IPS-18c (cell line): ENCODE data around the gene SPATA9.

Experiments used
- H3K4me3 ChIP-seq: 2 replicates; pipeline ENCODE4 v1.7.0; 2013; ENCODE audit warnings: low read depth, mild to moderate bottlenecking, low read length, moderate library complexity; ENCODE audit not compliant: insufficient read depth
- H3K9me3 ChIP-seq: one replicate; pipeline ENCODE4 v1.6.1; 2013; ENCODE audit warnings: mild to moderate bottlenecking, low read length, moderate library complexity; ENCODE audit not compliant: control insufficient read depth, insufficient read depth

The SPATA9 gene

DNA sequence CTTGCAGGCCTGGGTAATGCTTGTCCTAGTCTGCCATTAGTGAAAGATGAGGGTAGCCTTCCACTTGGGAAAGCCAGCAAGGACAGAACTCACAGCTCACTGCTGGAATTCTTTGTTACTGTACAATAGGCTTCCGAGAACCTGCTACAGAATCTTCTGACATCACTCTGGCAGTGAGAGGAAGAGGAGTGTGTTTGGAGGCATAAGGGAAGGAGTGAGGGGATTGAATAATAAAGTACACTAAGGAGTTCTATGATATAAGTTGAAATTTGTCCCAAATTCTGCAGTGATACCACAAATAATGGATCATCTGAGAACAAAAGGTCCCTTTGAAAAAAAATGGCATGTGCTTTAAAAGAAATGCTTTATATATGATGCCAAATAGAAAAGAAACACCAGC lies at the start of gene SPATA9:
Gene SPATA9, minus strand, starts transcription at position 101 of the 400 bp plus-strand sequence. CDS start 137 bp downstream, outside the sequence.
- Histone ChIP-seq H3K4me3 (no peak within 1 kb of the TSS), H3K9me3 (no peaks in the 10 kb centered on the region)

GRCh38 chr5:95731571-95732554 lies 49.1 kb upstream of the SPATA9 start:
- Histone ChIP-seq H3K4me3 (peak overlapping the region; percentile 77), H3K9me3 (no peaks in the 10 kb centered on the region)

DNA sequence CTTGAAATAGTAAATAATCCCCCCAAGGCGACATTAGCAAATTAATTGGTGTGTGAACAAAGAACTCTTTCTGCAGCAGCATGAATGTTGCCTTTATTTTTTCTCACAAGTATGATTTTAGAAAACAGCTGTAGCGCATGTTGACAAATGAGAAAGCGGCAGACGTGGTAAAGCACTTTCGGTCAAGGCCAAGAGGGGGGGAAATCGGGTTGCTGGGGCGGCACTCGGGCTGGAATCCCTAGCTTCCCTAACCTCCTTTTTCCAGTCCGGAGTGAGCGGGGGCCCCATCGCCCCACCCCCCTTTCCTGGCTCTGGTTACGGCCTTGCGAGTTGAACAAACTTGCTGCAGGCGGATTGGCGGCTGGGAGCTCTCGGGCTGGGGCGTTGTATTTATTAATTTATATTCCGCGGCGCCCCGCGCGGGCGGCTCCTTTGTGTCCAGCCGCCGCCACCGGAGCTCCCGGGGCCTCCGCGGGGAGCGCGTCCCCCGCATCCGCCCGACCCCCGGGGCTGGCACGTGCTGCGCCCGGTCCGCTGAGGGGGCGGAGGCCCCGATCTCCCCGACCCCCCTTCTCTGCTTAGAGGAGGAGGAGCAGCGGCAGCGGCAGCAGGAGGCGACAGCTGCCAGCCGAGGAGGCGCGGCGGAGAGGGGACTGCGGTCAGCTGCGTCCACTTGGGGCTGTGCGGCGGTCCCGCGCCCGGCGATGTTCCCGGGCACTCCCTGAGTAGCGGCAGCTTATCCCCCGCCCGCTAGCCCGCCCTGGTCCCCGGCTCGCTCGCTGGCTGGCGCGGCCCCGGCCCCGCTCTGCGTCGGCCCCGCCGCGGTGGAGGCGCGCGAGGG lies 48.2 kb upstream of the SPATA9 start, which contains the start of gene RHOBTB3:
Gene RHOBTB3, plus strand, starts transcription at position 607 of the 841 bp plus-strand sequence. CDS start 347 bp downstream, outside the sequence.
- H3K9me3 ChIP-seq = no peaks in the 10 kb centered on the region
- peak within 1 kb of the TSS; percentile 77 for H3K4me3 ChIP-seq

DNA sequence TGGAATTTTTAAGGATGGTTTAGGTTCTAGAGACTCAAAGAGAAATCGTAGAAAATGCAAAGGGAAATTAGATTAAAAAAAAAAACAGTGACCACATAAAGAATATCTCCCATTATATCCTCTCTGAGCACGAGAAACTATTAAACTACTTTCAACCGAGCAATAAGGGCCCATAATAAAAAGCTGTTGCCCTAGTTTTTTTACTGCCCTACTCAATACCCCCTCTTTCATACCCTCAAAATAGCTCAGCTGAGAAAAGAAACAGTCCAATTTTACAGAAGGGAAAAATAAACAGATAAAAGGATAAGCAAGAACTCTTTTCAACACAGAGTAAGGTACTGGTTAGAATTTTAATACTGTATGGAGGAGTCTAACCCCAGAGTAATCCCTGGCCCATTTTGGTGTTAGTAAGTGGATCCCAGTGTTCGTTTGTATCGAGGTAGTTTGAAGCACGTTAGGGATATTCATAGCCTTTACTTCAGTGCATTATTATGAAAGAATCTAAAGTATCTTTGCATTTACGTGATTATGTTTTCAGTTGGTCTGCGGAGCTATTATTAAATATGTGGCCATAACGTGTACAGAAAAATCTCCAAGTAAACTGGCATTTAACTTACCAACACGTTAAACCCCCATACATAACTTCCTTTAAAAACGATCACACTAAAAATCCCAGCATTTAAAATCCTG lies 47.4 kb upstream of the SPATA9 start:
- peak overlapping the region; percentile 77 for H3K4me3 ChIP-seq
- H3K9me3 ChIP-seq = no peaks in the 10 kb centered on the region

DNA sequence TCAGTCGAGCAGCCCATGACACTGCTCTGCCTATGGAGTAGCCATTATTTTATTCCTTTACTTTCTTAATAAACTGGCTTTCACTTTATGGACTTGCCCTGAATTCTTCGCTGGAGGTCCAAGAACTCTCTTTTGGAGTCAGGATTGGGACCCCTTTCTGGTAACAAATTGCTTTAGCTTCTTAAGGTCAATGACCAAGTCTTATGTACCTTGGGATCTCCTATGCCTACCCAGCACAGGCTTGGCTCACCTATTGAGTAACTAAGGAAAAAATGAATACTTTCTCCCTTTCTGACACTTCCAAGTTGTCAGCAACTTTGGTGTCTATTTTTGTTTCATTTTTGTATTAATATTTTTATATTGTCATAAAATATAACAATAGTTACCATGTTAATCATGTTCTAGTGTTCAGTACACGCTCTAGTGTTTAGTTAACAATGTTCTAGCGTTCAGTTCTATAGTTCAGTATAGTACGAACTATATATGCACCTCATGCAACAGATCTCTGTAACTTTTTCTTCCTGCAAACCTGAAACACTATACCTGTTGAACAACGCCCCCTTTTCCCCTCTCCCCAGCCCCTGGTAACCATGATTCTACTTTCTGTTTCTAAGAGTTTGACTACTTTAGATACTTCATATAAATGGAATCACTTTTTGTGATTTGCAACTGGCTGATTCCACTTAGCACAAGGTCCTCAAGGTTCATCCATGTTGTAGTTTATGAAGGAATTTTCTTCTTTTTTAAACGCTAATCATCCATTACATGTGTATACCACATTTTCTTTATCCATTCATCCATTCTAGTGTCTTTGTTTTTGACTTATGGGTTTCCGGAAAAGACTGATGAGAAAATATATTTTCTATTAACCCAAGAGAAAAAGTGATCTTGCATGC lies 46.6 kb upstream of the SPATA9 start:
- no peak overlapping the region for H3K4me3 ChIP-seq
- H3K9me3 ChIP-seq = no peaks in the 10 kb centered on the region

- H3K9me3 ChIP-seq = no peaks in the 10 kb centered on the region
- no peak overlapping the region for H3K4me3 ChIP-seq
These were observed 45.8 kb upstream of the SPATA9 start for GRCh38 chr5:95728494-95729114.

DNA sequence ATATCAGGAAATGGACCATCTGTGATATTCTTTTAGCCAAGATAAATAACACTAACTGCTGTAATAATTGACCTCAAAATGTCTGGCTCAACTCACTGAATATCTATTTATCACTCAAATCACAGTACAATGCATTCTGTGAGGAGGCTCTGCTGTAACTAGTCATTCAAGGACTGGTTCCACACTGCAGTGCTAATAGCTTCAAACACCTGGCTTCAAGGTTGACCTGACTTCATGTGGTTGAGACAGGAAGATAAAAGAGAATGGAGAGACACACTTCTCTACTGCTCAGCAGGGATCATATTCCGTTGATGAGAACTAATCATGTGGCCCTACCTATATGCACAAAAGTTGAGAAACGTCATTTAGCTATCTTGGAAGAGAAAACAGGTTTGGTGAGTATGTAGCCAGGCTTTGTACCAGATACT lies 45.0 kb upstream of the SPATA9 start:
- Histone ChIP-seq H3K9me3 (no peaks in the 10 kb centered on the region), H3K4me3 (no peak overlapping the region)

GRCh38 chr5:95726811-95727763 lies 44.3 kb upstream of the SPATA9 start:
- H3K9me3 ChIP-seq = no peaks in the 10 kb centered on the region
- no peak overlapping the region for H3K4me3 ChIP-seq

- H3K9me3 ChIP-seq = no peaks in the 10 kb centered on the region
- H3K4me3 ChIP-seq = no peak overlapping the region
These were observed 43.4 kb upstream of the SPATA9 start for GRCh38 chr5:95725937-95726810.

DNA sequence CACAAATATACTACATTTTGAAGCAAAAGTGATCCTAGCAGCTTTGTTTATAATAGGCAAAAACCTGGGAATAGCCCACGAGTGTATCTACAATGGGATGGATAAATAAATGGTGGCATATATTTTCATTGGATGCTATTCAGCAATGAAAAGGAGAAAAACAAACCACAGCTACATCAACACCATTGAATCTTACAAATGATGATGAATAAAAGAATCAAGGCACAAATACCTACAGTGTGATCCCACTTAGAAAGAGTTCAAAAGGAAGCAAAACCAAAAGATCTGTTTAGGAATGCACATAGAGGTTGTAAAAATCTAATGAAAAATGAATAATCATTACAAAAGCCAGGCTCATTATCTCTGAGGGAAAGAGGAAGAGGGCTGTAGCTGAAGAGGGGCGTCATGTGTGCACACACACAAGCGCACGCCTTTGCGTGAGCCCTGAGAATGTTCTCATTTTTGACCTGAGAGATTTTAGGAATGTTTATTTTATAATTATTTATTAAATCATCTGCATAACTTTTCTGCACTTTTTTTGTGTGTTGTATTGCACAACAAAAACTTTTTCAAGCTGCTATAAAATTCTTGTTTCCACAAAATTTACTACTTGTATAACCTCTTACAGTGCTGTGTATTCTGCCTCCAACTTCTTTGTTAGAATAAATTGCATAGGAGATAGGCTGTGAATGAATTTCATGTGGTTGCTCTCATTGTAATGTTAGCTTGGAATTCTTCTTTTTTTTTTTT lies 42.5 kb upstream of the SPATA9 start:
- H3K9me3 ChIP-seq = no peaks in the 10 kb centered on the region
- H3K4me3 ChIP-seq = no peak overlapping the region

DNA sequence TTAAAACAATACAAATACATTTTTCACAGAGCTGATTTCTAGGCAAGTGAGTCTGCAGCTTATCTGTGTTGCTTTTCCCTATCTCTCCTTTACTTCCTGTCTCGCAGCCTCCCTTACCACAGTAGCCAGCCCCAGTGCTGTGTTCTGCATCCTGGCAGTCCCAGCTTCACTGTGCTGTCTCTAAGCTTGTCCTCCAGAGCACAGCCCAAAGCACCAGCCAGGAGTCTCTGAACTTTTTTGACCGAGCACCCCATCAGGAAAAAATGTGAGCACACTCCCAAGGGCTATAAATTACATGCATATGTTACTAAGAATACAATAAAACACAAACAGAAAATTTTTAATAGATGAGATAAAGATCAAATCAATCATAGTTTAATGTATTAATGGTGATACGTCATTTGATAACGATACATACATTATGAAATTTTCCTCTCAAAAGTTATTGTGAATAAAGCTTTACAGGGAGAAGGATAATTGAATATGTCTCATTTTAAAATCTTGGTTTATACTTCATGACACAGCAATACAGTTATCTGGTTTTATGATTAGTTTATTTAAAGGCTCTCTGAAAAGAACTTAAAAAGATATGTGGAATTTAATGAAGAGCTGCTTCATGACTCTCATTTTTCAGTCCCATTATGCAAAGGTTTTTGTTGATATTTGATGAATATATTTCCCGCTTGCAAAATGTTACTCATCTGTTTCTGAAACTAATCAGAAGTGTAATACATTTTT lies 41.0 kb upstream of the SPATA9 start:
- Histone ChIP-seq H3K4me3 (no peak overlapping the region), H3K9me3 (no peaks in the 10 kb centered on the region)

- Histone ChIP-seq H3K4me3 (no peak overlapping the region), H3K9me3 (no peaks in the 10 kb centered on the region)
These were observed 38.9 kb upstream of the SPATA9 start for GRCh38 chr5:95721582-95722295.
